Activated T-cell treated with anti-CD3 and anti-CD28 coated beads for 48 hours (primary cell): ENCODE measurements around the gene CD164L2.
"Not testable (repeated sequence)": the region's sequence is repeated elsewhere in the genome, so short reads cannot be mapped to it uniquely, and the experiment has no call there.

Experiments used
- DNase-seq: peaks from one replicate; pipeline ENCODE4 v3.0.0-alpha.2; 2020; ENCODE audit warnings: low read depth

Gene CD164L2

GRCh38 chr1:27384797-27385196, 1.7 kb upstream of the CD164L2 start:
- DNase-seq = not testable (repeated sequence)

- no peak for DNase-seq
These were observed 528 bp upstream of the CD164L2 start for GRCh38 chr1:27383661-27384060.

GRCh38 chr1:27381969-27382762, 967 bp downstream of the CD164L2 start:
- DNase-seq = no peak

- DNase-seq = no peak
These were observed 2.1 kb downstream of the CD164L2 start for GRCh38 chr1:27380766-27381733.

GRCh38 chr1:27380224-27380623, 2.9 kb downstream of the CD164L2 start:
- no peak for DNase-seq

- no peak for DNase-seq
These were observed 3.5 kb downstream of the CD164L2 start for GRCh38 chr1:27379564-27380122.

GRCh38 chr1:27377760-27378495, 5.2 kb downstream of the CD164L2 start:
- no peak for DNase-seq

GRCh38 chr1:27374362-27375086, 8.6 kb downstream of the CD164L2 start, which contains the start of gene FCN3:
Gene FCN3 (minus strand): TSS chr1:27374824. CDS start chr1:27374818, 6 bp downstream.
- DNase-seq = no peak

- DNase-seq = no peak
These were observed 10.1 kb downstream of the CD164L2 start for GRCh38 chr1:27372808-27373690.

GRCh38 chr1:27372022-27372807, 10.9 kb downstream of the CD164L2 start:
- no peak for DNase-seq

GRCh38 chr1:27368869-27369582, 14.1 kb downstream of the CD164L2 start:
- DNase-seq = no peak

GRCh38 chr1:27367160-27367650, 15.9 kb downstream of the CD164L2 start:
- no peak for DNase-seq

GRCh38 chr1:27366411-27367159, 16.5 kb downstream of the CD164L2 start, which contains the start of gene MAP3K6:
Gene MAP3K6 (minus strand): TSS chr1:27366961. CDS start chr1:27366597, 364 bp downstream.
- peak; percentile 58 for DNase-seq

GRCh38 chr1:27366113-27366410, 17.1 kb downstream of the CD164L2 start:
- peak; percentile 82 for DNase-seq

GRCh38 chr1:27365372-27366112, 17.6 kb downstream of the CD164L2 start:
- DNase-seq = peak; percentile 76

- DNase-seq = no peak
These were observed 18.3 kb downstream of the CD164L2 start for GRCh38 chr1:27364696-27365371.
